Peyer's patch (tissue), 4 donors: ENCODE measurements around the gene VWF. TPM values are rescaled to one million over a fixed set of nuclear protein-coding genes. Genes with fewer than 3 reads are reported as not detected.
"Not testable (repeated sequence)": the region's sequence is repeated elsewhere in the genome, so short reads cannot be mapped to it uniquely, and the experiment has no call there.

Source experiments
- DNase-seq, 3 donors: peaks; one replicate each; pipeline ENCODE4 v3.0.0-alpha.2; 2017 to 2019
- H3K27ac ChIP-seq, 4 donors: fragments of 200-600 bp; sonication (generic); one replicate each; pipeline ENCODE4 v1.5.1; 2016 to 2019
- H3K27me3 ChIP-seq, 2 donors: fragments of 200-600 bp; sonication (generic); one replicate each; pipeline ENCODE4 v1.5.1; 2019
- H3K36me3 ChIP-seq, 3 donors: fragments of 200-600 bp; sonication (generic); one replicate each; pipeline ENCODE4 v1.5.1; 2016 to 2019
- H3K4me1 ChIP-seq, 4 donors: fragments of 200-600 bp; sonication (generic); one replicate each; pipeline ENCODE4 v1.5.1; 2016 to 2019
- H3K4me3 ChIP-seq, 4 donors: fragments of 200-600 bp; sonication (generic); 1 replicate in 3 of 4; 2 replicates in 1 of 4; pipeline ENCODE4 v1.5.1; 2016 to 2019; ENCODE audit warnings: mild to moderate bottlenecking in 1 of 4
- H3K9me3 ChIP-seq, 4 donors: fragments of 200-600 bp; sonication (generic); one replicate each; pipeline ENCODE4 v1.5.1; 2016 to 2019; ENCODE audit warnings: mild to moderate bottlenecking in 1 of 4
- CTCF ChIP-seq, 6 experiments: fragments of 450-650 bp in 4 of 6; fragments of 200-600 bp in 2 of 6; sonication (generic) in 1 of 6; IDR thresholded peaks; one replicate each; pipeline ENCODE4 v1.5.1; 2017 to 2019; ENCODE audit warnings: antibody characterized with exemption in 6 of 6, mild to moderate bottlenecking in 3 of 6, moderate library complexity in 1 of 6
- POLR2A ChIP-seq, 2 donors: fragments of 450-650 bp; IDR thresholded peaks; one replicate each; pipeline ENCODE4 v1.5.1; 2017; ENCODE audit warnings: antibody characterized with exemption in 2 of 2, mild to moderate bottlenecking in 2 of 2, moderate library complexity in 2 of 2
- total RNA-seq, 4 donors: library from RNA; depleted of rRNA; stranded (reverse); fragments of >200 nt; gene quantifications; one replicate each; pipeline ENCODE4 v1.1.0, GENCODE V29; 2016

Gene VWF
- total RNA-seq, 4 donors from 2014 or later = 21.5 to 98.2 (median 62.7) TPM

GRCh38 chr12:6158749-6159148 lies 34.3 kb upstream of the VWF start:
- Histone ChIP-seq H3K36me3 (no peaks in the 10 kb centered on the region), H3K4me3 (no peak overlapping the region), H3K27me3 (no peaks in the 10 kb centered on the region), H3K9me3 (no peaks in the 10 kb centered on the region), H3K4me1 (no peaks in the 10 kb centered on the region), H3K27ac (no peak overlapping the region)
- no peak for TF ChIP-seq CTCF (IDR thresholded peaks at IDR 0.05)
- TF ChIP-seq POLR2A (IDR thresholded peaks at IDR 0.05) = no peak
- DNase-seq = no peak

GRCh38 chr12:6158255-6158654 lies 33.8 kb upstream of the VWF start:
- TF ChIP-seq POLR2A (IDR thresholded peaks at IDR 0.05) = no peak
- TF ChIP-seq CTCF (IDR thresholded peaks at IDR 0.05) = no peak
- Histone ChIP-seq H3K27me3 (no peaks in the 10 kb centered on the region), H3K36me3 (no peaks in the 10 kb centered on the region), H3K27ac (no peak overlapping the region), H3K9me3 (no peaks in the 10 kb centered on the region), H3K4me1 (no peaks in the 10 kb centered on the region), H3K4me3 (no peak overlapping the region)
- no peak for DNase-seq

GRCh38 chr12:6157482-6157881 lies 33.0 kb upstream of the VWF start:
- H3K36me3 ChIP-seq = no peaks in the 10 kb centered on the region
- no peaks in the 10 kb centered on the region for H3K27me3 ChIP-seq
- H3K27ac ChIP-seq = no peak overlapping the region
- DNase-seq = no peak
- H3K9me3 ChIP-seq = no peaks in the 10 kb centered on the region
- H3K4me3 ChIP-seq = no peak overlapping the region
- no peaks in the 10 kb centered on the region for H3K4me1 ChIP-seq
- TF ChIP-seq POLR2A (IDR thresholded peaks at IDR 0.05) (no peak), CTCF (IDR thresholded peaks at IDR 0.05) (no peak)

GRCh38 chr12:6154730-6155459 lies 30.4 kb upstream of the VWF start:
- H3K27me3 ChIP-seq = no peaks in the 10 kb centered on the region
- no peaks in the 10 kb centered on the region for H3K9me3 ChIP-seq
- H3K4me3 ChIP-seq = no peak overlapping the region
- no peaks in the 10 kb centered on the region for H3K4me1 ChIP-seq
- DNase-seq = peak in 1 of 3 donors; percentile 58
- H3K36me3 ChIP-seq = no peaks in the 10 kb centered on the region
- H3K27ac ChIP-seq = peak overlapping the region in 2 of 4 donors; percentile 12 to 40
- TF ChIP-seq CTCF (IDR thresholded peaks at IDR 0.05) (no peak), POLR2A (IDR thresholded peaks at IDR 0.05) (no peak)

- not testable (repeated sequence) for H3K36me3 ChIP-seq, H3K27me3 ChIP-seq, H3K27ac ChIP-seq, H3K4me1 ChIP-seq, H3K4me3 ChIP-seq, H3K9me3 ChIP-seq
- DNase-seq = peak in 1 of 3 donors; percentile 24
These were observed 24.3 kb upstream of the VWF start for GRCh38 chr12:6148722-6149121.

GRCh38 chr12:6148061-6148460 lies 23.6 kb upstream of the VWF start:
- TF ChIP-seq POLR2A (IDR thresholded peaks at IDR 0.05) (no peak), CTCF (IDR thresholded peaks at IDR 0.05) (no peak)
- Histone ChIP-seq H3K4me1 (no peaks in the 10 kb centered on the region), H3K4me3 (no peak overlapping the region), H3K27me3 (no peaks in the 10 kb centered on the region), H3K9me3 (no peaks in the 10 kb centered on the region), H3K36me3 (no peaks in the 10 kb centered on the region), H3K27ac (no peak overlapping the region)
- peak in 1 of 3 donors; percentile 2 for DNase-seq
